Mucosa of stomach (tissue), 1 donor: ENCODE results near the gene C17orf78.
A peak's percentile ranks its signal among the peaks of the same experiment; 100 is the strongest.
"Not testable (repeated sequence)": the region's sequence is repeated elsewhere in the genome, so short reads cannot be mapped to it uniquely, and the experiment has no call there.

ENCODE experiments used
- H3K27me3 ChIP-seq: one replicate; pipeline ENCODE4 v1.7.0; 2013; ENCODE audit warnings: mild to moderate bottlenecking, low read length; ENCODE audit not compliant: control insufficient read depth, insufficient read depth
- H3K36me3 ChIP-seq: one replicate; pipeline ENCODE4 v1.7.0; 2013; ENCODE audit warnings: low read length; ENCODE audit not compliant: control insufficient read depth, insufficient read depth
- H3K4me1 ChIP-seq: one replicate; pipeline ENCODE4 v1.7.0; 2013; ENCODE audit warnings: mild to moderate bottlenecking, low read length; ENCODE audit not compliant: control insufficient read depth, insufficient read depth
- H3K4me3 ChIP-seq: one replicate; pipeline ENCODE4 v1.7.0; 2013; ENCODE audit warnings: low read length
- H3K9ac ChIP-seq: one replicate; pipeline ENCODE4 v1.7.0; 2013; ENCODE audit warnings: mild to moderate bottlenecking, low read length, moderate library complexity
- H3K9me3 ChIP-seq: one replicate; pipeline ENCODE4 v1.7.0; 2013; ENCODE audit warnings: mild to moderate bottlenecking, low read length, moderate library complexity; ENCODE audit not compliant: control insufficient read depth
- donor health status: Pancreatic carcinoma.

Gene C17orf78

GRCh38 chr17:37391146-37391545 is 15.4 kb downstream of the C17orf78 start:
- Histone ChIP-seq H3K4me3 (no peak overlapping the region), H3K36me3 (no peaks in the 10 kb centered on the region), H3K27me3 (no peaks in the 10 kb centered on the region), H3K4me1 (no peaks in the 10 kb centered on the region), H3K9me3 (no peaks in the 10 kb centered on the region), H3K9ac (no peak overlapping the region)

GRCh38 chr17:37392024-37392590 is 16.3 kb downstream of the C17orf78 start:
- no peaks in the 10 kb centered on the region for H3K9me3 ChIP-seq
- H3K36me3 ChIP-seq: no peaks in the 10 kb centered on the region
- no peaks in the 10 kb centered on the region for H3K27me3 ChIP-seq
- no peak overlapping the region for H3K9ac ChIP-seq
- no peaks in the 10 kb centered on the region for H3K4me1 ChIP-seq
- H3K4me3 ChIP-seq: no peak overlapping the region

DNA sequence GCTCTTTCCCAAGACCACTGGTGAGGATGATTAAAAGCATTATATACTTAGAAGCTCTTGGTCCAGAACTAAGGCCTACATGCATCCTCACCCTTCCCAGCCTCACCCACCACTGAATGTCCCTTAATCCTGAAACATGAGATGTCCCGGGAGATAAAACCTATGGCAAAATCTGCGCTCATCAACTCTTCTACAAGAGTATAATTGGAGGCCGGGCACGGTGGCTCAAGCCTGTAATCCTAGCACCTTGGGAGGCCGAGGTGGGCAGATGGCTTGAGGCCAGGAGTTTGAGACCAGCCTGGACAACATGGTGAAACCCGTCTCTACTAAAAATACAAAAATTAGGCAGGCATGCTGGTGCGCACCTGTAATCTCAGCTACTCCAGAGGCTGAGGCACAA is 17.6 kb downstream of the C17orf78 start:
- Histone ChIP-seq H3K9me3 (no peaks in the 10 kb centered on the region), H3K4me3 (no peak overlapping the region), H3K36me3 (no peaks in the 10 kb centered on the region), H3K27me3 (no peaks in the 10 kb centered on the region), H3K9ac (no peak overlapping the region), H3K4me1 (no peaks in the 10 kb centered on the region)

- no peak overlapping the region for H3K4me3 ChIP-seq
Observed at GRCh38 chr17:37399265-37399803, 23.5 kb downstream of the C17orf78 start.

GRCh38 chr17:37400505-37400904 is 24.7 kb downstream of the C17orf78 start:
- Histone ChIP-seq H3K9ac (no peak overlapping the region), H3K27me3 (no peaks in the 10 kb centered on the region), H3K4me1 (no peaks in the 10 kb centered on the region), H3K9me3 (no peaks in the 10 kb centered on the region), H3K4me3 (no peak overlapping the region), H3K36me3 (no peaks in the 10 kb centered on the region)

More at GRCh38 chr17:37399265-37399803, 23.5 kb downstream of the C17orf78 start:
- H3K9me3 ChIP-seq: no peaks in the 10 kb centered on the region
- no peak overlapping the region for H3K9ac ChIP-seq
- no peaks in the 10 kb centered on the region for H3K4me1 ChIP-seq
- H3K36me3 ChIP-seq: no peaks in the 10 kb centered on the region
- H3K27me3 ChIP-seq: no peaks in the 10 kb centered on the region

DNA sequence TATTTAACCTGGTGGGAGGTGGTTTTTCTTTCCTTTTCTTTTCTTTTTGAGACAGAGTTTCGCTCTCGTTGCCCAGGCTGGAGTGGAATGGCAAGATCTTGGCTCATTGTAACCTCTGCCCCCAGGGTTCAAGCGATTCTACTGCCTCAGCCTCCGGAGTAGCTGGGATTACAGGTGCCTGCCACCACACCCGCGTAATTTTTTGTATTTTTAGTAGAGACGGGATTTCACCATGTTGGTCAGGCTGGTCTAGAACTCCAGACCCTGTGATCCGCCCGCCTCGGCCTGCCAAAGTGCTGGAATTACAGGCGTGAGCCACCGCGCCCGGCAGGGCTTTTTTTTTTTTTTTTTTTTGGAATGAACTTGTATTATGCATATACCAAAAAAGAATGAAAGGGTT is 29.7 kb downstream of the C17orf78 start:
- not testable (repeated sequence) for H3K27me3 ChIP-seq, H3K4me3 ChIP-seq, H3K9me3 ChIP-seq, H3K36me3 ChIP-seq, H3K4me1 ChIP-seq
- H3K9ac ChIP-seq: peak overlapping the region; percentile 78

GRCh38 chr17:37405955-37406634 is 30.3 kb downstream of the C17orf78 start:
- Histone ChIP-seq H3K27me3 (no peaks in the 10 kb centered on the region), H3K9ac (peak overlapping the region; percentile 78), H3K4me1 (peaks cover 8% of the 10 kb centered on the region), H3K36me3 (no peaks in the 10 kb centered on the region), H3K9me3 (no peaks in the 10 kb centered on the region), H3K4me3 (peak overlapping the region; percentile 81)

GRCh38 chr17:37406635-37407461 is 31.1 kb downstream of the C17orf78 start, which contains the start of the genes ACACA and TADA2A:
ACACA (minus strand) TSS chr17:37406836; CDS start chr17:37406299, 537 bp downstream.
TADA2A (plus strand) TSS chr17:37406886; CDS start chr17:37411366, 4,480 bp downstream.
- Histone ChIP-seq H3K27me3 (no peaks in the 10 kb centered on the region), H3K4me3 (peak within 1 kb of the TSS; percentile 86), H3K9me3 (no peaks in the 10 kb centered on the region), H3K9ac (peak within 1 kb of the TSS; percentile 84), H3K36me3 (no peaks in the 10 kb centered on the region), H3K4me1 (peaks cover 8% of the 10 kb centered on the region)

DNA sequence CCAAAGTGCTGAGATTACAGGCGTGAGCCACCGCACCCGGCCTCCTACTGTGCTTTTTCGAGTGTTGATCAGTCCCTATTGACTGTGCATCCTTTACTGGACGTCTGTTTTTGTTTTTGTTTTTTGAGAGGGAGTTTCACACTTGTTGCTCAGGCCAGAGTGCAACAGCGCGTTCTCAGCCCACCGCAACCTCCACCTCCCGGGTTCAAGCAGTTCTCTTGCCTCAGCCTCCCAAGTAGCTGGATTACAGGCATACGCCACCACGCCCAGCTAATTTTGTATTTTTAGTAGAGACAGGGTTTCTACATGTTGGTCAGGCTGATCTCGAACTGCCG is 32.3 kb downstream of the C17orf78 start:
- H3K9me3 ChIP-seq, H3K9ac ChIP-seq, H3K36me3 ChIP-seq, H3K27me3 ChIP-seq, H3K4me3 ChIP-seq, H3K4me1 ChIP-seq: not testable (repeated sequence)

DNA sequence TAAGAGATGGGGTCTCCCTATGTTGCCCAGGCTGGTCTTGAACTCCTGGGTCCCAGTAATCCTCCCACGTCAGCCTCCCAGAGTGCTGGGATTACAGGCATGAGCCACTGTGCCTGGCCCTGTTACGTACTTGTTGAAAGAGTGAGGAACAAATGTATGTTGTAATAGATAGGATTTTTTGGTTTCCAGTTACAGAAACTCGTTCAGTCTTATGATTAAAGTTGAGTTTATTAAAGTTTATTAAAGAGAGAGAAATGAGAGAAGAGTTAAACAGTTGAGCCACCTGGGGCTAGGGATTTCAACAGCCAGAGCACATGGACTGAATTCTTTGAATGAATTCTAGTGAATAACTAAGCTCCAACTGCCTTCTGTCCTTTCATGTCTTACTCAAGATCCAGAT is 34.6 kb downstream of the C17orf78 start:
- Histone ChIP-seq H3K9ac (no peak overlapping the region), H3K9me3 (no peaks in the 10 kb centered on the region), H3K4me1 (peaks cover 8% of the 10 kb centered on the region), H3K36me3 (no peaks in the 10 kb centered on the region), H3K4me3 (no peak overlapping the region), H3K27me3 (no peaks in the 10 kb centered on the region)

- H3K36me3 ChIP-seq: no peaks in the 10 kb centered on the region
- H3K9ac ChIP-seq: no peak overlapping the region
- no peaks in the 10 kb centered on the region for H3K9me3 ChIP-seq
Observed at GRCh38 chr17:37413875-37414519, 38.2 kb downstream of the C17orf78 start.

More at GRCh38 chr17:37413875-37414519, 38.2 kb downstream of the C17orf78 start:
- H3K4me3 ChIP-seq: no peak overlapping the region
- H3K4me1 ChIP-seq: no peaks in the 10 kb centered on the region
- no peaks in the 10 kb centered on the region for H3K27me3 ChIP-seq
